SK-N-MC (cell line): ENCODE data around the gene SNX25.

Experiments used
- EZH2 ChIP-seq: fragments of 200-600 bp; sonication (generic); IDR thresholded peaks from one replicate; pipeline ENCODE4 v1.6.1; 2017; ENCODE audit warnings: antibody characterized with exemption
- POLR2AphosphoS5 ChIP-seq: IDR thresholded peaks from 2 replicates; pipeline ENCODE4 v1.6.1; 2012; ENCODE audit warnings: mild to moderate bottlenecking, low read depth, low read length, borderline replicate concordance

DNA sequence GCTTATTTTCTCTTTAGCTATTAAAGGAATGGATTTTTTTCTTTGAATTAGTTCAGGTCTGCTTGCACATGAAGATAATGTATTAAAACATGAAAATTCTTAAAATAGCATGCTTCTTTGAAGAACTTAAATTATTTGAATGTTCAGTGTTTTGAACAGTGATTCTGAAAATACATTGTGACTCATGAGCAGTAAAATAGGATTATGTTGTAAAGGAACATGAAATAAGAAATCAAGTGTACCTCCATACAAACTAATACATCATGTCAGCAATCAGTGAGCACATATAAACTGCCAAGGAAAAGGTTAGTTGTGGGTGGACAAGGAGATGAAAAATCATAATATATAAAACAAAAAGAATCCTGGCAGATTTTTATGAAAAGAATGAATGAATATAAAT, 66.1 kb downstream of the SNX25 start:
- TF ChIP-seq POLR2AphosphoS5 (no peak), EZH2 (no peak)
